HG02938 (cell line): ENCODE measurements around the gene SEC14L2.

Experiments used
- ATAC-seq: cut with Tn5 transposase; IDR thresholded peaks from one replicate; pipeline ENCODE4 v1.9.1; 2021; ENCODE audit warnings: mild to moderate bottlenecking, moderate library complexity; ENCODE audit not compliant: unreplicated experiment

SEC14L2 gene

GRCh38 chr22:30404307-30404706, 7.5 kb downstream of the SEC14L2 start:
- no peak for ATAC-seq

DNA sequence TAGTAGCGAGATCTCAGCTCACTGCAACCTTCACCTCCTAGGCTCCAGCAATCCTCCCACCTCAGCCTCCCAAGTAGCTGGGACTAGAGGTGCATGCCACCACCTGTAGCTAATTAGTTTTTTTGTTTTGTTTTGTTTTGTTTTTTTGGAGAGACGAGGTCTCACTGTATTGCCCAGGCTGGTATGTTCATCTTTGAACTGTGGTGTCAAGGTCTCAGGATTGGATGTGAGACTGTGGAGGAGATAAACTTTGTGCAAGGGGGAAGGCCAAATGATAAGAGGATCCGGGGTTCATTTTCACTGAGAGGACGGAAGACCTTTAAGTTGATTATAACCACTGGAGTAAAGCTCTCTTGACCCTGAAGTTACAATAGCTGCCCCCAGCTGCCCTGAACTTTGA, 8.9 kb downstream of the SEC14L2 start:
- no peak for ATAC-seq

GRCh38 chr22:30406400-30406799, 9.6 kb downstream of the SEC14L2 start:
- ATAC-seq = no peak

GRCh38 chr22:30408388-30409102, 11.7 kb downstream of the SEC14L2 start:
- no peak for ATAC-seq

DNA sequence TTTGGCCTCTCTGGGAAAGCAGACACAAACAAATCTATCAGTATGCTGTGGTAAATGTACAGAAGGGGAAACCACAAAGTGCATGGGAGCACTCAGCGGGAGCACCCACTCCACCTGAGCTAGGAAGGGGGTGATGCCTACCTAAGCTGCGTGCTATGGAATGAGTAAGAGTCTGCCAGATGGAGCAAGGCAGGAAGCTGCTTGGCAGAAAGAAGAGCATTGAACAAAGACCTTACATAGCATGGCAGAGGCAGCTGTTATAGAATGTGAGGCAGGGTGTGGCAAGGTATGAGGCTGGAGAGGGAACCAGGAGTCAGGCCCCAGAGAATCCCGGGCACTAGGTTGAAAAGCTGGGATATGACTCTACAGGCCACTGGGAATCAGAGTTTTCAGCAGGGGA, 15.0 kb downstream of the SEC14L2 start:
- no peak for ATAC-seq

DNA sequence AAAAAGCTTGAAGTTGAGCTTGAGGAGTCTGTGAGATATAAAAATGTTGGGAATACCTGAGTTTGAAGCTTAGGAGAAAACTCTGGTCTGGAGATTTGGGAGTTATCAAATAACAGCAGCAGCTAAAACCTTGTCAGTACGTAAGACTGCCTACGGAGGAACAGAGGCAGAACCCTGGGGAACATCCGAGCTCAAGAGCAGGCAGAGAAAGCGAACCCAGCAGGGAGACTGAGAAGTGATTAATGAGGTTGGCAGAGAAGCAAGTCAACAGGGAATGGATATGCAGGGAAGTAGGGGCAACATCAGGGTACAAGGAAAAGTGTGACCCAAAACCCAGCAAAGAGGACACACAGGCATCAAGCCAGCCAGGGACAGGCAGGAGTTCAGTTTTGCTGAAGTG, 16.2 kb downstream of the SEC14L2 start:
- ATAC-seq = no peak

GRCh38 chr22:30413745-30414524, 17.1 kb downstream of the SEC14L2 start:
- no peak for ATAC-seq

DNA sequence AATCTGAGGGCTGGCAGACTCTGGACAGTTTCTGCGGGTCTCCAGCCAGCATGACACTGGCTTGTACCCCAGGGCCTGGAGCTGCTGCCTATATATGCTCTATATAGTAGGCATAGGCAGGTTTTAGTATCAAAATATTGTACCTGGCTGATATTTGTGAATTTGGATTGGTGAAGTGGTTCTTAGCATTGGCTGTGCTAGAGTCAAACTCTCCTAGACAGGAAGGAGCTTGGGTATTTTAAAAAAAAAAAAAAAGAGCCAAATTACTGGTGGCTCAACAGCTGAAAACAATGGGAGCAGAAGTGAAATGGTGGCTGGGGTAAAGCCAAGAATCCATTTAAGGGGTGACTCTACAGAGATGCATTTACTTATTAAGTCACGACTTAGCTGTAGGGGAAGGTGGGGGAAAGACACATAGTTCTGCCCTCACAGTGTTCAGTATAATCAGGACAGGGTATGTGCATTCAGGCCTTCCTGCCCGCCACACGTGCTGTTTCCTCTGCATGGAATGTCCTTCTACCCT, 17.8 kb downstream of the SEC14L2 start:
- ATAC-seq = no peak

DNA sequence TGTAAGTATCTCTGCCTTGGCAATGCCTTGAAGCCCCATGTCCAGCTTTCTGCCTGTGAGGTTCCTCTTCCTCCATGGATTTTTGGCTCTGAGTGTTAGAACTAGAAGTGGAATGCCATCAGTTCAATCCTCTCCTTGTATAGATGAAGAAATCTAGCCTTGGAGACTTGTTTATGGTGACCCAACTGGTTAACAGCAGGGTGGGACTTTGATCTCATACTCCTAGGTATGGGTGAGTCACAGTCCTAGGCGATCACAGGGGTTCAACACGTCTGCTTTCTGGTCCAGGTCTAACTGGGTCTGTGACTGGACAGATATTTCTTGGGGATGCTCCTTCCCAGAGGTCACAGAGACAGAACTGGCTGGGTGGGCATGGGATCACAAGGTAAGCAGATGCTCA, 19.6 kb downstream of the SEC14L2 start:
- ATAC-seq = no peak

DNA sequence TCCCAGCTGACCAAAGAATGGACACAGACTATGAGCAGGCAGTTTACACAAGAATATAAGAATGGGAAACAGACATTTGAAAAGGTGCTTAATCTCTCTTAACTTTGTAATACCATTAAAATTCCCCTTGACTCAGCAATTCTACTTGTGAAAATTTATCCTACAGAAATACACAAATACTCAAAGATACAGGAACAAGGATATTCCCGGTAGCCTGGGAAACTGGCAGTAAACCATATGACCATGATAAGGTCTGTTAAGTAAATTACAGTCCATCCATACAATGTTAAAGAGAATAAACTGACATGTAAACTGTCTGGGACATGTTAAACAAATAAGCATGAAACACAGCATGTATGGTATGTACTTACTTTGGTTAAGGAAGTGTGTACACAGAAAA, 20.0 kb downstream of the SEC14L2 start:
- no peak for ATAC-seq

GRCh38 chr22:30420347-30421125, 23.7 kb downstream of the SEC14L2 start:
- no peak for ATAC-seq

- ATAC-seq = no peak
Observed at GRCh38 chr22:30421695-30422480, 25.1 kb downstream of the SEC14L2 start.

- ATAC-seq = no peak
Observed at GRCh38 chr22:30422481-30423300, 25.9 kb downstream of the SEC14L2 start.

- ATAC-seq = peak; percentile 21
Observed at GRCh38 chr22:30423301-30423958, 26.6 kb downstream of the SEC14L2 start.

DNA sequence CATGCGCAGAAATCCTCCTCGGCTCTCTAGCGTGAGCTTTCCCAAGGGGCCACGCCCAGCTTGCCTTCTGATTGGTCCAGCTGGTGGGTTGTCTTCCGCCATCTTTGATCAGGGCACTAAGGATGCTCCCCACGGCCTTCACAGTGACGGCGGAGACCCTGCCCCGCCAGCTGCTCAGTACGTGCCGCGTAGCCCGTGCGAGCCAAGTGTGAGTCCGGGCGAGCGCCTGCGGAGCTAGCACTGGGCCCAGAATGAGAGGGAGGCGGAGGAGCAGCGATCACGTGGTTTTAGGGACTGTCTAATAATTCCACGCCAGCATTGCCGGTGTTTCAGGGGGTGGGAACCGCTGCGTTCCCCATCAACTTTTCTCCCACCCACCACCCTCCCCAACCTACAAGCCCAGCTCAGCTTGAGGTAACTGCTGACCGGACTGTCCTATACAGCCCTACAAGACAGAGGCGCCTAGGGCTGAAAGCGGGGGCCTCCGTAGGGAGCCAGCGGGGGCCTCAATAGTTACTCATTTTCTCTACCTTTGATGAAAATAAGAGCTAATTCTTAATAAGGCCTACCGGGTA, 27.2 kb downstream of the SEC14L2 start:
- peak; percentile 87 for ATAC-seq

DNA sequence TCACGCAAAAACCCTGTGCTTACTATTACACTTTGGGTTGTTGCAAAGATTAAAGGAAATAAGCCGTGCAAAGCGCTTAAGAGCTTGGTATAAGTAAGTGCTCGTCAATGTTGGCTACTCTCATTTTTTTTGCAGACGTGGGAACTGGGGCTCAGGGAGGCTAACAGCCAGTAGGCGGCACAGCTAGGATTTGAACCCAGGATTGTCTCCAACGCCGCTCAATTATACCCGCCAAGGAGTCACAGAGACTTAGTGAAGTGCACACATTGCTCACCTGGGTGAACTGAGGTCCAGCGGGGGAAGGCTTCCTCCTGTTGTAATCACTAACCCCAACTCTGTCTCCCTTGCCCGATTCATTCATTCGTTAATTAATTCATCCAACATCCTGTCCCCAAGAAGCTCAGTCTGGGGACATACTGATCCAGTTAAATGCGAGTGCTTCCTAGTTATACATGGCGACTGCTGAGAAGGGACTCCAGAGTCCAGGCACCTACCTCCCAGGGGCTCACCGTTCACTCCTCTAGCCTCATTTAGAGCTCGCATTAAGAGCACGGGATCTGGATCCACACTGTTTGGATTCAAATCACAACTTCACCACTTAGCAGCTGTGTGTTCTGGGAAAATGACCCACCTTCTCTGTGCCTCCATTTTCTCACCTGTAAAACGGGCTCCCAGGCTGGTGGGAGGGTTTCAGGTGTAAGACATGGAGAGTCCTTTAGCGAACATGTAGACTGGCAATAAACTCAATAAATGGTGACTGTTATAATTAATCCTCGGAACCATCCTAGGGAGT, 27.9 kb downstream of the SEC14L2 start:
- no peak for ATAC-seq

DNA sequence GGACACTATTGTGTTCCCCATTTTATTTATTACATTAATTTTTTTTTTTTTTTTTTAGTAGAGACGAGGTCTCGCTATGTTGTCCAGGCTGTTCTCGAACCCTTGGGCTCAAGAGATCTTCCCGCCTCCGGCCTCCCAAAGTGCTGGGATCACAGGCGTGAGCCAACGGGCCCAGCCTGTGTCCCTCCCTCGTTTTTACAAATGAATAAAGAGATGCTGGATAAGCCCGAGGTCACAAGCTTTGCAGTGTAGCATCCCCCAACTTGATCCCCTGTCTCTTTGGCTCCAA, 28.5 kb downstream of the SEC14L2 start:
- ATAC-seq = no peak

DNA sequence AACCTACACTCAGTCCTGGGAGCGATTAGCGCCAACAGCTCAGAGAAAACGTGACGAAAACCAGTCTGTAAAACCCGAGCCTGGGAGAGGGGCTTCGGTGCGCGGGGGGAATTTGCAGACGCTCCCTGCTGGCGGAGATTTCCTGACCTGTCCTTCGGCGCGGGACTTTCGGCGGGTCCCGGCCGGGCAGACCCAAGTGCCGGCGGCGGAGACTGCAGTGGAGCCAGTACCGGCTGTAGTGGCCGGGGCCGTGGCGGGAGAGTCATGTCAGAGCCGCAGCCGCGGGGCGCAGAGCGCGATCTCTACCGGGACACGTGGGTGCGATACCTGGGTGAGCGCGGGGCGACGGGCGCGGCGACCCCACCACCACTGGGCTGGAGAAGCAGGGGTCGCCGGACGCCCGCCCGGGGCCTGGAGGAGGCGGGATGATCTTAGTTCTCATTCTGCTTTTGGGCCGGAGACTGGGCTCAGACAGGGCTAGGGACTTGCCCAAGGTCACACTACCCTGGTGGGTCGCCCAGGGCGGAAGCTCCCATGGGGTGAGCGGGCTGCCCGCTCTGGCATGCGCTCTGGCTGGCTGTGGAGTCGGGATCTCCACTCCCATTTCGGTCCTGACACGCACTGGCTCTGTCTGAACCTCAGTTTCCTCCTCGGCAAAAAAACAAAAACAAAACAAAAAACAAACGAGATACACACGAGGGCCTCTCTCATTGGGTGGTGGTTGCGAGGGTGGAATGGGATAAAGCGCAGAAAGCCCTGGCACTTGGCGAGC, 29.0 kb downstream of the SEC14L2 start, which contains the start of gene MTFP1:
Gene MTFP1, plus strand, starts transcription at position 153 of the 772 bp plus-strand sequence. Its CDS starts 112 bp downstream, at position 265.
- ATAC-seq = no peak
